Activated T-cell treated with anti-CD3 and anti-CD28 coated beads for 48 hours (primary cell): Measurements from ENCODE around the gene MS4A6E.

Experiments used
- DNase-seq: peaks from one replicate; pipeline ENCODE4 v3.0.0-alpha.2; 2020; ENCODE audit warnings: low read depth

The MS4A6E gene

GRCh38 chr11:60376601-60377000, 49.5 kb downstream of the MS4A6E start:
- DNase-seq = no peak

GRCh38 chr11:60377401-60378136, 50.5 kb downstream of the MS4A6E start:
- DNase-seq = no peak

GRCh38 chr11:60378354-60378753, 51.3 kb downstream of the MS4A6E start, which contains the start of gene MS4A7:
TSS of gene MS4A7 (plus strand) at chr11:60378532. CDS start at chr11:60383142, 4,610 bp downstream.
- DNase-seq = no peak

- DNase-seq = no peak
Observed at GRCh38 chr11:60389279-60389910, 62.3 kb downstream of the MS4A6E start.

GRCh38 chr11:60390419-60390818, 63.4 kb downstream of the MS4A6E start:
- DNase-seq = no peak
